Right atrium auricular region (tissue), 2 donors: ENCODE measurements around the gene FAM186B. TPM values are rescaled to one million over a fixed set of nuclear protein-coding genes. Genes with fewer than 3 reads are reported as not detected.

Source experiments
- DNase-seq: peaks from one replicate; pipeline ENCODE4 v3.0.0-alpha.2; 2019; ENCODE audit warnings: low spot score
- H3K27ac ChIP-seq, 2 donors: fragments of 200-600 bp; sonication (generic); 1 replicate in 1 of 2; 2 replicates in 1 of 2; pipeline ENCODE4 v1.5.1; 2016 to 2019
- H3K27me3 ChIP-seq, 2 donors: fragments of 200-600 bp; sonication (generic); one replicate each; pipeline versions ENCODE4 v1.5.1 to v1.6.0; 2017 to 2019
- H3K36me3 ChIP-seq: fragments of 200-600 bp; sonication (generic); one replicate; pipeline ENCODE4 v1.5.1; 2016
- H3K4me1 ChIP-seq, 2 donors: fragments of 200-600 bp; sonication (generic); one replicate each; pipeline versions ENCODE4 v1.5.1 to v1.6.0; 2017 to 2019
- H3K4me3 ChIP-seq, 2 donors: fragments of 200-600 bp; sonication (generic); 1 replicate in 1 of 2; 2 replicates in 1 of 2; pipeline ENCODE4 v1.5.1; 2017 to 2019; ENCODE audit warnings: mild to moderate bottlenecking in 1 of 2, moderate library complexity in 1 of 2
- H3K9me3 ChIP-seq, 2 donors: fragments of 200-600 bp; sonication (generic); one replicate each; pipeline ENCODE4 v1.5.1; 2019
- total RNA-seq, 2 donors: library from RNA; depleted of rRNA; stranded (reverse); fragments of >200 nt; gene quantifications; one replicate each; pipeline ENCODE4 v1.1.0, GENCODE V29; 2016
- TF ChIP-seq, protein P1 (sequence below), 2 donors: fragments of 200-600 bp; sonication (generic); IDR thresholded peaks; one replicate each; pipeline ENCODE4 v1.5.1; 2019; ENCODE audit warnings: antibody characterized with exemption in 2 of 2

The FAM186B gene
- total RNA-seq, 2 donors from 2014 or later, result 0.28 TPM; not detected in 1

- H3K27ac ChIP-seq, result no peak overlapping the region
- H3K4me3 ChIP-seq, result no peak overlapping the region
- peaks cover 74% of the 10 kb centered on the region for H3K36me3 ChIP-seq
- no peaks in the 10 kb centered on the region for H3K27me3 ChIP-seq
- TF ChIP-seq, protein P1, sequence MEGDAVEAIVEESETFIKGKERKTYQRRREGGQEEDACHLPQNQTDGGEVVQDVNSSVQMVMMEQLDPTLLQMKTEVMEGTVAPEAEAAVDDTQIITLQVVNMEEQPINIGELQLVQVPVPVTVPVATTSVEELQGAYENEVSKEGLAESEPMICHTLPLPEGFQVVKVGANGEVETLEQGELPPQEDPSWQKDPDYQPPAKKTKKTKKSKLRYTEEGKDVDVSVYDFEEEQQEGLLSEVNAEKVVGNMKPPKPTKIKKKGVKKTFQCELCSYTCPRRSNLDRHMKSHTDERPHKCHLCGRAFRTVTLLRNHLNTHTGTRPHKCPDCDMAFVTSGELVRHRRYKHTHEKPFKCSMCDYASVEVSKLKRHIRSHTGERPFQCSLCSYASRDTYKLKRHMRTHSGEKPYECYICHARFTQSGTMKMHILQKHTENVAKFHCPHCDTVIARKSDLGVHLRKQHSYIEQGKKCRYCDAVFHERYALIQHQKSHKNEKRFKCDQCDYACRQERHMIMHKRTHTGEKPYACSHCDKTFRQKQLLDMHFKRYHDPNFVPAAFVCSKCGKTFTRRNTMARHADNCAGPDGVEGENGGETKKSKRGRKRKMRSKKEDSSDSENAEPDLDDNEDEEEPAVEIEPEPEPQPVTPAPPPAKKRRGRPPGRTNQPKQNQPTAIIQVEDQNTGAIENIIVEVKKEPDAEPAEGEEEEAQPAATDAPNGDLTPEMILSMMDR (IDR thresholded peaks at IDR 0.05), result no peak
- H3K4me1 ChIP-seq, result no peaks in the 10 kb centered on the region
- no peaks in the 10 kb centered on the region for H3K9me3 ChIP-seq
- DNase-seq, result no peak
Measured at GRCh38 chr12:49558526-49558925, 46.9 kb downstream of the FAM186B start.

DNA sequence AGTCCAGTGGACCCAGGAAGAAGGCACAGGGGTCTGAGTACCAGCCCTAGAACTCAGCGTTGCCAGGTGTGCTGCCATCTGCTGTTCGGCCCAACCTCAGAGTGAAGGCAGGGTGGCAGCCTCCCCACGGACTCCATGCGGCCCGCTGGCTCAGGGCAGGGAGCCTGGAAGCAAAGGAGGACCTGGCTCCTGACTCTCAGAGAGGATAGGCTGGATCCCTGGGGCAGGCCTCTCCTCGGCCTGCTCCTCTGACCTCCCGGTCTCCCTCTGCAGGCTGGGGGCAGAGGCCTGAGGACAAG, 47.6 kb downstream of the FAM186B start:
- no peak overlapping the region for H3K27ac ChIP-seq
- TF ChIP-seq, protein P1 (IDR thresholded peaks at IDR 0.05), result no peak
- peaks cover 68% of the 10 kb centered on the region for H3K36me3 ChIP-seq
- H3K27me3 ChIP-seq, result no peaks in the 10 kb centered on the region
- no peaks in the 10 kb centered on the region for H3K9me3 ChIP-seq
- H3K4me1 ChIP-seq, result no peaks in the 10 kb centered on the region
- no peak overlapping the region for H3K4me3 ChIP-seq
- DNase-seq, result no peak

DNA sequence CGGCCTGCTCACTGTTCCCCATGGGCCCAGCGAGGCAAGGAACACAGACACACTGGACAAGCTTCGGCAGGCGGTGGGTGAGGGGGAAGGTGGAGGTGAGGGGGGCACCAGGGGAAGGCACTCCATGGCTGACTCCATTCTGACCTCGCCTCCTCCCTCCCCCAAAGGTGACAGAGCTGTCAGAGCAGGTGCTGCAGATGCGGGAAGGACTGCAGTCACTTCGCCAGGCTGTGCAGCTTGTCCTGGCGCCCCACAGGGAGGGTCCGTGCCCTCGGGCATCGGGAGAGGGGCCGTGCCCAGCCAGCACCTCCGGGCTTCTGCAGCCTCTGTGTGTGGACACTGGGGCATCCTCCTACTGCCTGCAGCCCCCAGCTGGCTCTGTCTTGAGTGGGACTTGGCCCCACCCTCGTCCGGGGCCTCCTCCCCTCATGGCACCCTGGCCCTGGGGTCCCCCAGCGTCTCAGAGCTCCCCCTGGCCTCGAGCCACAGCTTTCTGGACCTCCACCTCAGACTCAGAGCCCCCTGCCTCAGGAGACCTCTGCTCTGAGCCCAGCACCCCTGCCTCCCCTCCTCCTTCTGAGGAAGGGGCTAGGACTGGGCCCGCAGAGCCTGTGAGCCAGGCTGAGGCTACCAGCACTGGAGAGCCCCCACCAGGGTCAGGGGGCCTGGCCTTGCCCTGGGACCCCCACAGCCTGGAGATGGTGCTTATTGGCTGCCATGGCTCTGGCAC, 48.1 kb downstream of the FAM186B start:
- Histone ChIP-seq H3K27ac (no peak overlapping the region), H3K4me1 (peaks cover 0 to 2% of the 10 kb centered on the region in 2 donors), H3K27me3 (no peaks in the 10 kb centered on the region), H3K4me3 (no peak overlapping the region), H3K36me3 (peaks cover 63% of the 10 kb centered on the region), H3K9me3 (no peaks in the 10 kb centered on the region)
- TF ChIP-seq, protein P1 (IDR thresholded peaks at IDR 0.05), result no peak
- no peak for DNase-seq

DNA sequence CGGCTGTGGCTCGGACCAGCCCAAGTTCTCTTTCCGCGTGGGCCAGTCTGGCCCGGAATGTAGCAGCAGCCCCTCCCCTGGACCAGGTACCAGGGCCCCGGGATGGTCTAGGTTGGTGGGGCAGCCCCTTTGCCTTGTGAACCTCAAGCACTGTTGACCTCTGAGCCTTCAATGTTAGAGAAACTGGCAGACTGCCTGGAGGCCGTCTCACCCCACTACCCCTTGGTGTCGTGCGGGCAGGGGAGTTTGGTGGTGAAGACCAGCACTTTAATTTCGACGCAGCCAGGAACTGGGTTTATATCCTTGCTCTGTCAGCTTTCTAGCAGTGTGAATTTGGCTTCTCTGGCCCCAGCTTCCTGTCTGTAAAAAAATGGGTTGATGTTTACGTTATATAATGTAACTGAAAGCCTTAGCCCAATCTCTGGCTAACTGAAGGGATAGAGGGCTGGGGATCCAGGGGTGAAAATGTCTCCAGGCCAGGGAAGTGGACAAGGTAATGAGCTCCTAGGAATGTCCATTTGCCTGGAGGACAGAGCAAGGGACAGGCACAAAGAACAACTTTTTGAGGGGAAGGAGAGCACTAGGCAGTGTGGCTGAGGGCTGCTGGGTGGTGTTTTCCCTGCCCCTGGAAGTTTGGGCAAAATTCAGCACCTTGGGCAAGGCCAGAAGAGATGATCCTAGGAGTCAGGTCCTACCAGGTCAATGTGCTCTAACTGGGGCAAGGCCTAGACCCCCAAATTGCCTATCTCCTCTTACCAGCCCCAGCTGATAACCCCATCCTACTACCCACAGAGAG, 48.9 kb downstream of the FAM186B start:
- peaks cover 55% of the 10 kb centered on the region for H3K36me3 ChIP-seq
- H3K4me3 ChIP-seq, result no peak overlapping the region
- DNase-seq, result no peak

DNA sequence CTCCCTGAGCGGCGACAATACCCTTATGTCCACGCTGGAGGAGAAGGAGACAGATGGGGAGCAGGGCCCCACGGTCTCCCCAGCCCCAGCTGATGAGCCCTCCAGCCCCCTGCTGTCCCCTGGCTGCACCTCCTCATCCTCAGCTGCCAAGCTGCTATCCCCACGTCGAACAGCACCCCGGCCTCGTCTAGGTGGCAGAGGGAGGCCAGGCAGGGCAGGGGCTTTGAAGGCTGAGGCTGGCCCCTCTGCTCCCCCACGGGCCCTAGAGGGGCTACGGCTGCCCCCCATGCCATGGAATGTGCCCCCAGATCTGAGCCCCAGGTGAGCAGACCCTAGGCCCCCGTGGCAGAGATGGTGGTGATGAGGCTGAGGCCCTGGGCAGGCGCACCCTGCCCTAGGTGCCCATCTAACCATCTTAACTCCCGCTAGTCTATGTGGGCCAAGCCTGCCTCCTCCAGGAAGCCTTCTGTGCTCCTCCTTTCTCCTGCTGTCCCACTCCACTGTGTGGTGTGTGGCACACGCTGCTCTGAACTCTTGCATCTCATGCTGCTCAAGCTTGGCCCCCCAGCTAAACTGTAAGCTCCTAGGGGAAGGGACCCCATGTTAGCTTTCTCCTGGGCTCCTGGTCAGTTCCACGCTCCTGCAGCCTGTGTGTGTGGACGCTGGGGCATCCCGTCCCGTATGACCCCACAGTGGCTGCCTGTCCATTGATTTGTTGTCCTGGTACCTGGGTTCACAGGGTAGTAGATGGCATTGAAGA, 49.6 kb downstream of the FAM186B start:
- no peaks in the 10 kb centered on the region for H3K9me3 ChIP-seq
- H3K4me1 ChIP-seq, result peaks cover 0 to 11% of the 10 kb centered on the region in 2 donors
- DNase-seq, result no peak
- H3K27ac ChIP-seq, result no peak overlapping the region
- no peaks in the 10 kb centered on the region for H3K27me3 ChIP-seq
- peaks cover 47% of the 10 kb centered on the region for H3K36me3 ChIP-seq
- H3K4me3 ChIP-seq, result no peak overlapping the region
- TF ChIP-seq, protein P1 (IDR thresholded peaks at IDR 0.05), result no peak

More for the DNA sequence above, 48.9 kb downstream of the FAM186B start:
- no peaks in the 10 kb centered on the region for H3K9me3 ChIP-seq
- TF ChIP-seq, protein P1 (IDR thresholded peaks at IDR 0.05), result no peak
- H3K27me3 ChIP-seq, result no peaks in the 10 kb centered on the region
- H3K27ac ChIP-seq, result no peak overlapping the region
- peaks cover 0 to 10% of the 10 kb centered on the region in 2 donors for H3K4me1 ChIP-seq
